H1 (cell line): ENCODE measurements around the gene MRPL55. TPM values are rescaled to one million over a fixed set of nuclear protein-coding genes. Genes with fewer than 3 reads are reported as not detected.

Experiments
- CBX5 ChIP-seq: fragments of 300-800, 300-1000 bp; sonication (generic); IDR thresholded peaks from 2 replicates; pipeline ENCODE4 v1.7.1; 2016; ENCODE audit warnings: antibody characterized with exemption, low read length, low read depth
- CHD7 ChIP-seq: fragments of 300-600 bp; sonication (generic); IDR thresholded peaks from 2 replicates; pipeline ENCODE4 v1.7.1; 2012; ENCODE audit warnings: low read length, moderate library complexity, mild to moderate bottlenecking, inconsistent platforms; ENCODE audit not compliant: insufficient replicate concordance
- CREB1 ChIP-seq: IDR thresholded peaks from 2 replicates; pipeline ENCODE4 v1.6.1; 2012; ENCODE audit warnings: inconsistent platforms
- HDAC2 ChIP-seq, 2 experiments: fragments of 300-600 bp in 1 of 2; sonication (generic) in 1 of 2; IDR thresholded peaks; 2 replicates each; pipeline ENCODE4 v1.6.1; 2011 to 2012; ENCODE audit warnings: low read depth in 2 of 2, low read length in 2 of 2, mild to moderate bottlenecking in 2 of 2, moderate library complexity in 2 of 2, borderline replicate concordance in 1 of 2, inconsistent platforms in 1 of 2
- JUND ChIP-seq: IDR thresholded peaks from 2 replicates; pipeline ENCODE4 v1.6.1; 2011; ENCODE audit warnings: mild to moderate bottlenecking, improper control_type of control experiment, low read length
- RFX5 ChIP-seq: IDR thresholded peaks from 2 replicates; pipeline ENCODE4 v1.6.1; 2011; ENCODE audit warnings: low read depth, low read length, improper control_type of control experiment, borderline replicate concordance
- SIRT6 ChIP-seq: IDR thresholded peaks from one replicate; pipeline ENCODE4 v1.7.1; 2012; ENCODE audit warnings: low read length, inconsistent platforms
- SRF ChIP-seq: IDR thresholded peaks from 2 replicates; pipeline ENCODE4 v1.6.1; 2011; ENCODE audit warnings: mild to moderate bottlenecking, low read depth, low read length, moderate library complexity
- USF2 ChIP-seq: IDR thresholded peaks from 2 replicates; pipeline ENCODE4 v1.6.1; 2011; ENCODE audit warnings: low read length, improper control_type of control experiment
- YY1 ChIP-seq: IDR thresholded peaks from 2 replicates; pipeline ENCODE4 v1.6.1; 2011; ENCODE audit warnings: low read depth, mild to moderate bottlenecking, low read length
- polyA plus RNA-seq, 7 experiments: library from polyadenylated mRNA; depleted of rRNA in 3 of 7; stranded (reverse) in 5 of 7; unstranded in 2 of 7; fragments of >200 nt in 5 of 7; fragments of 200-250 nt in 2 of 7; gene quantifications; 1 replicate in 5 of 7; 2 replicates in 1 of 7; 4 replicates in 1 of 7; pipeline versions ENCODE4 v1.2.1 to v1.2.3, GENCODE V29; 2011 to 2013; ENCODE audit warnings: missing spikeins in 2 of 7, mixed read lengths in 2 of 7
- total RNA-seq: library from RNA; stranded (reverse); fragmentation: NEBNext Ultra II Directional; extraction: Animal tissue kit (Norgen Biotek cat#: 25700); gene quantifications from 2 replicates; pipeline ENCODE4 v1.2.1, GENCODE V29; 2021

The MRPL55 gene
- total and polyA plus RNA-seq, 2 of the 8 experiments (the other 6 are each of a cell fraction or from before 2014, with no cell fraction given) = 59.0 to 244 TPM

- TF ChIP-seq CHD7 = no peak
- TF ChIP-seq HDAC2 (IDR thresholded peaks at IDR 0.05; ENCODE audit: borderline replicate concordance in 1 of 2, low read depth in 2 of 2, low read length in 2 of 2) = no peak
- no peak for TF ChIP-seq YY1
- TF ChIP-seq CREB1 = no peak
- no peak for TF ChIP-seq JUND
- no peak for TF ChIP-seq RFX5
- no peak for TF ChIP-seq USF2
- no peak for TF ChIP-seq SRF
- no peak for TF ChIP-seq SIRT6
- no peak for TF ChIP-seq CBX5
Observed at GRCh38 chr1:228058172-228058948, 50.7 kb downstream of the MRPL55 start (continued).
